ENCODE results near the gene EIF4G3.
"Not testable (repeated sequence)": the region's sequence is repeated elsewhere in the genome, so short reads cannot be mapped to it uniquely, and the experiment has no call there.

EIF4G3 gene

GRCh38 chr1:20882837-20883236, 293.9 kb downstream of the EIF4G3 start:
- DNase-seq (ENCODE audit: low read depth in 2 of 2) = no peak

GRCh38 chr1:20878799-20879198, 297.9 kb downstream of the EIF4G3 start:
- DNase-seq (ENCODE audit: low read depth in 2 of 2) = no peak

- no peak for DNase-seq (ENCODE audit: low read depth in 2 of 2)
Observed at GRCh38 chr1:20875198-20875973, 301.3 kb downstream of the EIF4G3 start.

GRCh38 chr1:20873311-20873710, 303.4 kb downstream of the EIF4G3 start:
- DNase-seq (ENCODE audit: low read depth in 2 of 2) = no peak

GRCh38 chr1:20871419-20871818, 305.3 kb downstream of the EIF4G3 start:
- no peak for DNase-seq (ENCODE audit: low read depth in 2 of 2)

- DNase-seq (ENCODE audit: low read depth in 2 of 2) = no peak
Observed at GRCh38 chr1:20870718-20871117, 306.0 kb downstream of the EIF4G3 start.

- no peak for DNase-seq (ENCODE audit: low read depth in 2 of 2)
Observed at GRCh38 chr1:20868263-20868662, 308.4 kb downstream of the EIF4G3 start.

- no peak for DNase-seq (ENCODE audit: low read depth in 2 of 2)
Observed at GRCh38 chr1:20867847-20868246, 308.9 kb downstream of the EIF4G3 start.

GRCh38 chr1:20867062-20867461, 309.6 kb downstream of the EIF4G3 start:
- DNase-seq (ENCODE audit: low read depth in 2 of 2) = no peak

GRCh38 chr1:20865001-20865400, 311.7 kb downstream of the EIF4G3 start:
- no peak for DNase-seq (ENCODE audit: low read depth in 2 of 2)

- no peak for DNase-seq (ENCODE audit: low read depth in 2 of 2)
Observed at GRCh38 chr1:20854529-20854928, 322.2 kb downstream of the EIF4G3 start.

GRCh38 chr1:20851791-20852190, 324.9 kb downstream of the EIF4G3 start:
- DNase-seq (ENCODE audit: low read depth in 2 of 2) = not testable (repeated sequence)

- DNase-seq (ENCODE audit: low read depth in 2 of 2) = no peak
Observed at GRCh38 chr1:20850021-20850420, 326.7 kb downstream of the EIF4G3 start.

- no peak for DNase-seq (ENCODE audit: low read depth in 2 of 2)
Observed at GRCh38 chr1:20849100-20849499, 327.6 kb downstream of the EIF4G3 start.

- DNase-seq (ENCODE audit: low read depth in 2 of 2) = no peak
Observed at GRCh38 chr1:20848162-20848561, 328.5 kb downstream of the EIF4G3 start.

- no peak for DNase-seq (ENCODE audit: low read depth in 2 of 2)
Observed at GRCh38 chr1:20847611-20848080, 329.1 kb downstream of the EIF4G3 start.

- no peak for DNase-seq (ENCODE audit: low read depth in 2 of 2)
Observed at GRCh38 chr1:20846461-20847374, 330.0 kb downstream of the EIF4G3 start.

GRCh38 chr1:20840731-20841130, 336.0 kb downstream of the EIF4G3 start:
- DNase-seq (ENCODE audit: low read depth in 2 of 2) = no peak

- no peak for DNase-seq (ENCODE audit: low read depth in 2 of 2)
Observed at GRCh38 chr1:20837554-20838192, 339.0 kb downstream of the EIF4G3 start.

- no peak for DNase-seq (ENCODE audit: low read depth in 2 of 2)
Observed at GRCh38 chr1:20836230-20836629, 340.5 kb downstream of the EIF4G3 start.

GRCh38 chr1:20834780-20835179, 341.9 kb downstream of the EIF4G3 start:
- no peak for DNase-seq (ENCODE audit: low read depth in 2 of 2)

- DNase-seq (ENCODE audit: low read depth in 2 of 2) = no peak
Observed at GRCh38 chr1:20834192-20834591, 342.5 kb downstream of the EIF4G3 start.

Data from stimulated activated CD4-positive, alpha-beta T cell treated with anti-CD3 and anti-CD28 coated beads, Interleukin-1b, Interleukin-23, amount 100 ng/mL, for 1 hour (primary cell).